ENCODE data around the gene HECW1.

The HECW1 gene

DNA sequence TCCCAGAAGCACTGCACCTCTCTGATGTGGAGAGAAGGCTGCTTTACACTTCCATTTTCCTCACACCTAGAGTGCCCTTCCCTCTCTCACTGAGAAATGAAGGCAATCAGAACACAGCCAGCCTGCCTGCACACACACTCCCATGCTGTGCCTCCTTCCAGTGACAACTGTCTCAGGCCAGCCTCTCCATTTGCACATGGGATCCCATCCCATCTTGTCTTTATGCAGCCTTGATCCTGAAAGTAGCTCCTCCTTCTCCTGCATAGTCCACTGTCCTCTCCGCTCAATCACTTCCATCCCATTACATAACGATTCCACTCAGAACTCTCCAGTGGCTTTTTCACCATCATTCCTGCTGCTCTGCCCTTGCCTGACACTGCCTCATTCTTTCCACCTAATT lies 266.8 kb downstream of the HECW1 start:
- DNase-seq, result no peak

DNA sequence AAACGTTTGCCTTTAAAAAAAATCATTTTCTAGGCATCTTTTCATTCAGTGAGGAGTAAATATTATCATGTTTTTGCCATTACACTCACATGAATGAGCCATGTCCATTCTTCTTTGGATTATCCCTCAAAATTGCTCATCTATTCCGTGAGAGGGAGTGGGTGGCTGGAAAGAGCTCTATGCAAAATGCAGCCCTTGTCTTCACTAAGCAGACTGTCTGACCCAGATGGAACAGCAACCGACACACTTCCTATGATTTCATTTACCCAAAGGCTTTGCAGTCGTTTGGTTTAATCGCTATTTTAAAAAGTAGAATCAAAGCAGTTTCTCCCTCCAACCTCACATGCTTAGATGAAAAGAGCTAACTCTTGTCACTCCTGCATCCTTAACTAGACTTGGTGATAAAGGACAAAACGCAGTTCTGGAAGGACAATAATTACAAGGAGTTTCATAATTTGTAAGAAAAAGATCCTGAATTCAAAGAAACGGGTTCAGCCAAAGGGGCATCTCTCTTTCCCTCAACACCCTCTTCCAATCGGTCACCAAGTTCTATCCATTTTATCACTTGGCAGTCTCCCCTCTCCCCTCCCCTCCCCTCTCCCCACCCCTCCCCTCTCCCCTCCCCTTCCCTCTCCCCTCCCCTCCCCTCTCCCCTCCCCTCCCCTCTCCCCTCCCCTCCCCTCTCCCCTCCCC lies 272.3 kb downstream of the HECW1 start:
- DNase-seq, result no peak

DNA sequence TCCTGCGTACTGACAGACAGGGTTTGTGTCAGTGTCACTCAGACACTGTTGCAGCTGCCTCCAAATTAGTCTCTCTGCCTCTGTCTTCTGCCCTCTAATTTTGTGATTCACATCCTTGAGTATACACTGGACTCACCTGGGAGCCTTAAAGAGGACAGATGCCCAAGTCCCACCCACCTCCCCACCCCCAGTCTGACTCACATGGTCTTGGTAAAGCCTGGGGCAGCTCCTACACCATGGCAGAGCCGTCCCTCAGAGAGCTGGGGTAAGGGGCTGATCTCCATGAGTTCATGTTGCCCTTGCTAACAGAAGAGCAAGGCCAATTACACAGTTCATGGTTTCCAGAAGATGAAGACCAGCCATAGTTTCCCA lies 272.8 kb downstream of the HECW1 start:
- no peak for DNase-seq

DNA sequence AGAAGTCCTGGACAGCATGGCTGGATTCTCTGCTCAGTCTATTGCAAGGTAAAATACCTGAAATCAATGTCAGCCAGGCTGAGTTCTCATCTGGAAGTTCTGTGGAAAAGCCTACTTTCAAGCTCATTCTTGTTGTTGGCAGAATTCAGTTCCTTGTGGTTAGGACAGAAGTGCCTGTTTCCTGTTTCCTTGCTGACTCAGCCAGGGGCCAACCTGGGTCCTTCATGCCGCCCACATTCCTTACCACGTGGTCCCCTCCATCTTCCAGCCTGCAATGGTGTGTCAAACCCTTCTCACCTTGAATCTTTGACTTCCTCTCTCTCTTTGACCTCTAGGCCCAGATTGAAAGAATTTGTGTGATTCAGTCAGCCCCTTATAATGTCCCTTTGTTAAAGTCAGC lies 273.4 kb downstream of the HECW1 start:
- DNase-seq, result no peak

DNA sequence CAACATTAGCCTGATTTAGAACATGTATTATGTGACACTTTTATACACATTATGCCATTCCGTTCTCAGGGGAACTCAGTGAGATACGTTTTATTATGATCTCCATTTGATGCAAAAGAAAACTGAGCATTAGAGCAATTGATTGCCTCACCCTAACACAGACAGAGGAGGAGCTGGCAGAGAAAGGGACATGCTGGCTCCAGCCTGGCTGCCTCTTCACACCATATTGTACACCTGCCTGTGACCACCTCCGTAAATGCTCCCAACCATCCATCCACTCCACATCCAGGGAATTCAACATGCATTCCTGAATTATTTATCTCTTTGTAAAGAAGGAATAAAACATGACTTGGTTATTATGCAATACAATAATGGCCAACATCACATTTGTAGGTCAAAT lies 275.5 kb downstream of the HECW1 start:
- DNase-seq, result no peak

DNA sequence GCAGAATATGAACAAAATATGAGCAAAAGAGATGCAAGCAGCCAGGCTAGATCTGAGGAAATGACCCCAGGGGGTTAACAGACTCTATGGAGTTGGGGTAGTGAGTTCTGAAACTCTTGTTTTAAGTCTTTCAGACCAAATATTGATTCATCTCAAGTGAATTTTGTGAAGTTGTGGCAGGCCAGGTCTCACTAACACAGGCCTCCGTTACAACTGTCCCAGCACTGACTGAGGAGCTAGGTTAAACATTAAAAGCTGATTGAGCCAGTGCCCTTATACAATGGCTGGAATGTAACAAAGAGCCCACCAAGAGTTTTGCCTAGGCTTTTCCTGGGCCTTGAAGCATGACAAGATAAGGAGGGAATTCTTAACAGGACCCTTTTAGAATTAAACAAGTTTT lies 278.1 kb downstream of the HECW1 start:
- no peak for DNase-seq

DNA sequence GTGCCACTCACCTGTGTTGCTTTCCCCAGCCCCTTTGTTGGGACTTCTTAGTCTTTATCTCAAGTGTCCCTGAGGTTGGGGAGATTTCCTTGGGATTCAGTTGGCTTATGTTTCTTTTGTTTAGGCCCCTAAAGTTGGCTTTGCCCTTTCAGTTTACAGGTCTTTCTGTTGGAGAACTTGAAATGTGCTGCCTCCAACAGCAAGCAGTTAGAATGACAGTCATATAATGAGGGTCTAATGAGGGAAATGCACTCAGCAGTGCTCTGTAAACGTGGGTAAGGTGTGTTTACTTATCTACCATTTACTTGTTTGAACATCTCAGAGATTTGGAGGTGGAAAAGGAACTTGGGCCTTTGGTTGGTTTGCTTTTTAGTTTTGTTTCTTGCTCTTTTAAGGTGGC lies 279.1 kb downstream of the HECW1 start:
- DNase-seq, result no peak

DNA sequence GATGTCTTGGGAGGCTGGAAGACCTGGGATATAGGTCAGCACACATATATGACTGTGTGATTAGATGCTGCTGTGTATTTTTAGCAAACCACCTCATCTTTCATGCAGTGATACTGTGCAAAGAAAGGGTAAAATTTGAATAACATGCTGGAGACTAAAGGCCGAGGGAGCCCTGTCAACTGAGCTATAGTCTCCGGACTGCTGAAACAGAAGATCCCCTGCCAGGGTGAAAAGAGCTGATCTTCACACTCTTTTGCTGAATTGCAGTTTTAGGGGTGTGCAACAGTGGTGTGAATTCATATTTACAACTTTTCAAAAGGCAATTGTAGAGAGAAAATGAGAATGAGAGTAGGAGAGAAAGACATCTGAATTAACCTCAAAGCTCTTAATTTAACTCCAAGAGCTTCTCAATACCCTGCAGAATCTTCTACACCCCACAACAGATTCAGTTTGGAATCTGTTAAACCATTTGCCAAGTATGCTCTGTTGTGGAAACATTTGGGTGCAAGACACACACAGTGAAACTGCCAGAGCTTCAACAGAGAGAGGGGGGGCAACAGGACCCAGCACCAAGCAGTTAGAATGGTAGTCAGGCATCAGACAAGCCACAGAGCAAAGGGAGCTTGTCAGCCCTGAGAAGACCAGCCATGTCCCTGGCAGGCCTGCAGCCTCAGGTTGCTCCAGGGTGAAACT lies 280.3 kb downstream of the HECW1 start:
- no peak for DNase-seq

DNA sequence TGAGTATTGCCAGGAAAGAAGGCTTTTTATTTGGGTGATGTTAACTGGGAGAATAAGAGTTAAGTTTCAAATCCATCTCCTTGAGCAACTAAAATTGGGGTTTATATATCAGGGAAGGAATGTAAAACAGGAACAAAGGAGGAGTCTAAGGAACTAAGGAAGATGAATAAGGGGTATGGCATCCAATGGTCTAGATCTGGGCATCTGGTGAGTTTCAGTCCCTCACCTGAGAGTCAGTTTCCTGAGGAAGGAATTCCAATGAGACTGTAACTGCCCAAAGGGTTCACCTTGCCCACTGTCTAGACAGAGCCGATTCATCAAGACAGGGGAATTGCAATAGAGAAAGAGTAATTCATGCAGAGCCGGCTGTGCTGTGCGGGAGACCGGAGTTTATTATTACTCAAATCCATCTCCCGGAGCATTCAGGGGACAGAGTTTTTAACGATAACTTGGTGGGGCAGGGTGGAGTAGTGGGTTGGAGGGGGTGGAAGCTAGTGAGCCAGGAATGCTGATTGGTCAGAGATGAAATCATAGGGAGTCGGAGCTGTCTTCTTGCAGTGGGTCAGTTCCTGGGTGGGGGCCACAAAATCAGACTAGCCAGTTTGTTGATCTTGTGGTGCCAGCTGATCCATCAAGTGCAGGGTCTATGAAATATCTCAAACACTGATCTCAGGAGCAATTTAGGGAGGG lies 282.1 kb downstream of the HECW1 start:
- DNase-seq, result no peak

DNA sequence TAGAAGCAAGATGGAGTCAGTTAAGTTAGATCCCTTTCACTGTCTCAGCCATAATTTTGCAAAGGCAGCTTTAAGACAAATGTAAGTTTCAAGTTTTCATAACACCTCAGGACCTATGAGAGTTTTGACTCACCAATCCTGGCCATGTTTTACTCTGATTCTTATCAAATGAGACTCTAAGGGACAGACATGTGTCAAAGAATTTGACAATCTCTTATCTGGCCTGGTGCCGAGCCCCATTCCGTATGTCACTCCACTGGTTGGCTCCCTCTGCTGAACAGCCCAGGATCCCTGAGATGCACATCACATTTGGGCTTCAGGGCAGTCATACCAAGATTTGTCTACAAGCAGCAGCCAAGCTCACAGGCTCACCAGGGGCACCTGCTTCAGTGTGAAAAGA lies 282.9 kb downstream of the HECW1 start:
- DNase-seq, result no peak

DNA sequence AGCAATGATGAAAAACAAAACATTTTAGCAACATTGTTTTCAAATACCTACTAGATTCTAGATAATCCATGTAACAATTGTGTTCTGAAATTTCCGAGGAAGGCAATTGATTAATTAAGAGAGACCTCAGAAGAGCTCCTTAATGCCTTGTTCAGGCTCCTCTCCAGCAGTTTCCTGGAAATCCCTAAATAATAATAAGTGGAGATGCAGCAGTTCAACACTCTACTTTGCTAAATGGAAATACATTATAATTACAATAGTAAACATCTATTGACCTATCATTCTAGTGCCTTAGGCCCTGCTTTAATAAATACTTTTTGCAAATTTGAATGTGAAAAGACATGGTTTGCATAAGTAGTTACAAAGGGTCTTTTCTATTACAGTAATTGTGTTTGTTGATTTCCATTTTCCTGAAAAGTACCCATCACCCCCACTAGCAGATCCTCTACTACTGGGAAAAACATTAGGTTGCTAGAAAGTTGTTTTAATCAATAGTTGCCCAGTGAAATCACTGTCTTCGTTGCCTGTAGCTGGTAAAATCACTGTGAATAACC lies 283.8 kb downstream of the HECW1 start:
- DNase-seq, result no peak

DNA sequence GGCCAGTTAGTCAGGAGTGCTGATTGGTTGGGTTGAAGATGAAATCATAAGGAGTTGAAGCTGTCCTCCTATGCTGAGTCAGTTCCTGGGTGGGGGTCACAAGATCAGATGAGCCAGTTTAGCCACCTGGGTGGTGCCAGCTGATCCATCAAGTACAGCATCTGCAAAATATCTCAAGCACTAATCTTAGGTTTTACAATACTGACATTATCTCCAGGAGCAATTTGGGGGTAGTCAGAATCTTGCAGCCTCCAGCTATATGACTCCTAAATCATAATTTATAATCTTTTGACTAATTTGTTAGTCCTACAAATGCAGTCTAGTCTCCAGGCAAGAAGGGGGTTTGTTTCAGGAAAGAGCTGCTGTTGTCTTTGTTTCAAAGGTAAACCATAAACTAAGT lies 286.4 kb downstream of the HECW1 start:
- DNase-seq, result no peak

DNA sequence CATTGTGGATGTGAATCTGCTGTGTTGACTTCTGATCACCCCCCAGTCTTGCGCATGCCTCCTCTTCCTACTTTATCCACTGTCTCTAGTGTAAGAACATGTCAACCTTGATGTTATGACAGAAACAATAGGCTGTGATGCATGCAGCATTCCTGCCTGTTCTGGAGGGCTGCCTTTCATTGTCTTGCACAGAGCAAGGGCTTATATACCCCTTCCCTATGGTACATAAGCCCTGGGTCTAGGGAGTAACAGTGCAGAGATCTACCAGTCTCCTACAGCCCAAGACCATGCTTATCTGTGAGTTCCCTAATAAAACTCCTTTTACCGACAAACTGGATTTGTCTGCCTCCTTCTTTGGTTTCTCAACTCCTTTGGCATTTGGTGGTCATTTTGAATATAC lies 293.5 kb downstream of the HECW1 start:
- DNase-seq, result no peak

DNA sequence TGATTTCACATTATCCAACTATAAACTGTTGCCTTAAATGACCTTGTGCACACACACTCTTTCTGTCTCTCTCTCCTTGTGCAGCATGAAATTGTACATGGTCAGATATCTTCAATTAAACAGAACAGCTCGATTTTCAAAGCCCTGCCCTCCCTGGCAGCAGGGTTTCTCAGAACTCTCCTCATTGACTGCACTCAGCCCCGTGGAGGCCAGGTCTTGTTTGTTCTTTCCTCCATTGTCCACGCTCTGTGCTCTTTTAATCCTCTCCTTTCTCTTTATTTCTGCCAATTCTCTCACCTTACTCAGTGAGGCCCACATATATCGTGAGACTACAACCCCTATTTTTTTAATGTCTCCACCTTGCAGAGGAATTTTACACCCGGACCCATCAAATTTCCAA lies 294.5 kb downstream of the HECW1 start:
- no peak for DNase-seq

DNA sequence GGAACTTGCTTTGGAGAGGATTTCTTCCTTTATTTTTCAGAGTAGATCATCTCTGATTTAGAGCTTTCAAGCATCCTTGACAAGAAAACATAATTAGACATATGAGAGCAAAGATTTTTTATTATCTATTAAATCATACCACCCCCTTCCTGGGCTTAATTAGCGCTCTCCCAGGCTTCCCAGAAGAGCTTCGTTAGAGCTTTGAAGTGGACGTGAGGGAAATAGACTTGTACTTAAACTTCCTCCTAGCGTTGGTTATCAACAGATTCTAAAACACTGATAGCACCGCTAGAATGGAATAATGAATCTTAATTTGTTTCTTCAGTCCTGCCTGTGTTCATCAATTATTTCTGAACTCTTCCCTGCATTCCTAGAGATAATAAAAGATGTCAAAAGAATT lies 296.5 kb downstream of the HECW1 start:
- no peak for DNase-seq

DNA sequence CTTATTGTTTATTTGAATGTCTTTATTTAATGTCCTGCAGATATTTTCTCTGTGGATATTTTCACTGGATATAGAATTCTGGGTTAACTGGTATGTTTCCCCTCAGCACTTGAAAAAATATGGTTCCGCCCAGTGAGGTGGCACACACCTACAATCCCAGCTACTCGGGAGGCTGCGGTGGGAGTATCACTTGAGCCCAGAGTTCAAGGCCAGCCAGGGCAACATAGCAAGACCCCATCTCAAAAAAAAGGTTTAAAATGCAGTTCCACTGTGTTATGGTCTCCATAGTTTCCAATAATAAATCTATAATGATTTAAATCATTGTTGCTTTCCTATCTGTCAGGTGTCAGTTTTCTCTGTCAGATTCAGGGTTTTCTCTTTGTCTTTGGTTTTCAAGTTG lies 305.0 kb downstream of the HECW1 start:
- DNase-seq, result no peak

DNA sequence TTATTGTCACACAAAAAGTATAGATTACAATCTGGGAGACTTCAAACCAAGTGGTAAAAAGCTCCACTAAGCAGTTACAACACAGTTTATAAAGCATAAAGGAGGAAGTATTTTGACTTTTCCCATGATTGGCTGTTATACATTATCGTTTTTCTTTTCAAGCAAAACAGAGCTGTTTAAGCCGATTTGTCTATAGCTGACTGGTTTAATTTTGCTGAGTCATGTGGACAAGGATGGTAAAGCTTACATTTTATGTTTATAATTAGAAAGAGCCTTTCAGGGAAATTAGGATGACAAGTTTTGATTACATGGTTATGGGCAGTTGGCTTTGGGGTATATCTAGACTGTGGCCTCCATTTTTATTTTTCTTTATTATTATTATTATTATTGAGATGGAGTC lies 318.0 kb downstream of the HECW1 start:
- no peak for DNase-seq

DNA sequence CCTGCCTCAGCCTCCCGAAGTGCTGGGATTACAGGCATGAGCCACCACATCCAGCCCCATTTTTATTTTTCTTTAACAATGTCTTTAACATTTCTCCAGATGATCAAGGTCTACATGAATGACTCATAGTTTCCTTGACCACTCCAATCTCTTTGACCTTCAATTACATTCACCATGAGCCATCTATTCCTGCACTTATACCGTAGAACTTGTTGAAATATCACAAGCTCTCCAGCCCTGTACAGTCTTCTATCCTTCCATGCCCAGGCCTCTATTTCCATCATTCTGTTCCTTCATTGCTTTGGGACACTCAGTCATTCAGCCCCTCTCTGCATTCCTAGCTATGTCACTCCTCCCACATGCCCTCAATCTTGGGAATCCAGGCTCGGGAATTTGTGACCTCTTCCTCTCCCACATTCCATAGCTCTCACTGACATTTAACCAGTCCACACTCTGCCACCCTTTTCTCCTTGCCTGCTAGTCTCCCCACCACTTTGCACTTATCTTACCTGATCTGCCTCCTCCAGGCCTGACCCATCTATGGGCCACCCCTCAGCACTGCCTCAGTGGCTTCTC lies 318.7 kb downstream of the HECW1 start:
- no peak for DNase-seq

DNA sequence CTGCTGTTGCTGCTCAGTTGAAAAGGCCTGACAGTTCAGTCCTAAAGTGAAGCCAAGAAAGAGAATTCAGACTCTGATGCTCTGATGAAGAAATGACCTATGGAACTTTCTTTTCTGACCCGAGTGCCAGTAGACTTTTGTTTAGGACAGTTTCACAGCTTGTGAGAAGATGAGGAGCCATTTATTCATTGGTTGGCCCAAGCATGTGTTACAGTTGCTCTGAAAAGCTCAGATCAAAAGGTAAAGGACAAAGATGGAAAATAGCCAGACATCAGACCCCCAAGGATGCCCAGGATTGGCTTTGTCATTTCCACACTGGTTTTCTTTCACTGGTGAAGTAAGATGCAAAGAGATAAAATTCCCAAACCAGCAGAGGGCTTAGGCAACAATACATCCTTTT lies 321.2 kb downstream of the HECW1 start:
- DNase-seq, result no peak

DNA sequence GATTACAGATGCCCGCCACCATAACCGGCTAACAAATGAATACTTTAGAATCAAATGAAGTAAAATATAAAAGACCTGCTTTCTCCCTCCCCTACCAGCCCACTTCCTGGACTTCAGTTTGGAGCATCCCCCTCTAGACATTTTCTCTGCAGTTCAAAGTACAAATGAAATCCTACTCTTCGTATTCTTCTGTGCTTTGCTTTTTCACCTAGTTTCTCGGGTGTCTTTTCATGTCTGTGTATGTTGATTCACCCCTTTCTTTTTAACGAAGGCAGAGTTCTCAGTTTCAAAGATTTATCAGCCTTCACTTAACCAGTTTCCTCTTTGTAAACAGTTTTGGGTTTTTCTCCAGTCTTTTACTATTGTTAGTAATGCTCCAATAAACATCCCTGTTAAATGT lies 324.6 kb downstream of the HECW1 start:
- no peak for DNase-seq

DNA sequence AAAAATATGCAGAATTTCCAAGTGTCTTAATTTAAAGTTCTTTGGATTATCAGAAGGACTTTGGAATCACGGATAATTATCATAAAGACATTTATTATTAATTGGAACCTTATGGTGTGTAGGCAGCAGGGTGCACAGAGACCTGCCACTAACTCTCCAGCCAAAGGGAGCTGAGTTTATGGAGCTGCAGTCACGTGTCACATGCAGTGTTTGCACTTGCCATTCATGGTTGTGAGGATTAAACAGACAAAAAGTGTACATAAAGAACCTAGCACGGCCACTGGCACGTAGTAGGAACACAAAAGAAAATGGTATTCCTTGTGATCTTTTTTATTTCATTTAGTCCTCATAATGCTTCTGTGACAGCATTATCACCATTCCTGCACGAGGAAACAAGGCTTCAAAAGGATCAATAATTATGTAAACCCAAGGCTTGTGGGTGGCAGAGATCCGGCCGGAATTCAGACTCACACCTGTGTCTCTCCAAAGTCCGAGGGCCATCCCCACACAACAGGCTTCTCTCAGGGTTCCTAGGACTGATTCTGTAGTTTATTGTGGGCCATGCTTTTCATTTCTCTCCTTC lies 326.5 kb downstream of the HECW1 start:
- no peak for DNase-seq

DNA sequence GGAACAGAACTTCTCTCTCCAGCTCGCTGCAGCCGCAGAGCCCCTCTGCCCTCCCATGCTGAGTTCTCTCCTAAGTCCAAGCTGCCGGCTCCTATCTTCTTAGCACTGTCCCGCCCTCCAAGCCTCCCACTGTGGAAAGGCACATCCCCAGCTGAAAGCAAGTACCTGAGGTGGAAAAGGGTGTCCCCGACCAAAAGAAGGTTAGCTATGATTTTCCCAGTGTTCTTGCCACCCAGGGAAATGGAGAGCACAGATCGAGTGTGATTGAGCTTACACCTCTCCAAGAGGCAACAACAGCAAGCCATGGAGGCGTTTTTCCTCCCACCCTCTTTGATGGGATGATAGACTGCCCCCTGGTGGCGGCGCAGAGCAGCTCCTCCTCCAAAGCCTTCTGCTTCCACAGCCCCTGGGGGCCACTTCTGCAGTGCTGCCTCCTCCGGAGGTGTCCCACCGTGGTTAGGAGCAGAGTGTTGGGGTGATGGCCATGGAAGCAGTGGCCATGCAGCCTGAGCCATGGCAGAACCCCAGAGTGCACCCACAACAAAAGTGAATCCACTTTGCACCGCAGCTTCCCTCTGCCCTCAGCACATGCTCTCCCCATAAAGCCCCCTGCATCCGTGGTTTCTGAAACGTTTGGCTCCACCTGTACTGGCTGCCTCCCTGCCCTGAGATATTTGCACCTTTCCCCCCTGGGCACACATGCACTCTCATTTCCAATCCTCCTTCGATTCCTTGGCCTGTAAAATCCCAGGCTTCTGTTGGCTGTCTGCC lies 327.4 kb downstream of the HECW1 start:
- peak; percentile 58 for DNase-seq
